ENCODE measurements around the gene PDX1.

Gene PDX1

DNA sequence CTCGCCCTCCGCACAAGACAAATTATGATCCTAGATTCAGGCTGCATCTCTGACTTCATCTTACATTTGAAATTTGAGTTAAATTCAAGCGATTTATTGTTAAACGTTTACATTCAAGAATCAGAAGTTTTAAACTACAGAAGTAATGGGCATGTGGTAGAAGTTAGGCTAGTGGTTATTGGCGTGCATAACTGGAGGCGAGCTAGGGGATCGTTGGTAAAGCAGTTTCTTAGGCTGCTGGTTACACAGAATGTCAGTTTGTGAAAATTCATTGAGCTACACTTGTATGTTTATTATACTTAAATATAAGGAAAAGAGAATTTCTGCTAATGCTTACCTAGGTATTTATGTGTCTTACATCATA, 50.0 kb downstream of the PDX1 start:
- Histone ChIP-seq H3K27me3 (ENCODE audit: insufficient read depth, low read length) (peaks cover 100% of the 10 kb centered on the region), H3K4me3 (ENCODE audit: low read length) (no peak overlapping the region), H3K27ac (ENCODE audit: low read length) (no peak overlapping the region), H3K9ac (ENCODE audit: low read depth, low read length) (no peak overlapping the region), H3K36me3 (ENCODE audit: insufficient read depth, low read depth, low read length) (no peaks in the 10 kb centered on the region), H3K4me1 (ENCODE audit: insufficient read depth, low read length) (peaks cover 28% of the 10 kb centered on the region; the same call in 1 of the 2 replicates), H3K9me3 (ENCODE audit: insufficient read depth, low read depth, low read length) (peaks cover 3% of the 10 kb centered on the region; the same call in 1 of the 2 replicates)

DNA sequence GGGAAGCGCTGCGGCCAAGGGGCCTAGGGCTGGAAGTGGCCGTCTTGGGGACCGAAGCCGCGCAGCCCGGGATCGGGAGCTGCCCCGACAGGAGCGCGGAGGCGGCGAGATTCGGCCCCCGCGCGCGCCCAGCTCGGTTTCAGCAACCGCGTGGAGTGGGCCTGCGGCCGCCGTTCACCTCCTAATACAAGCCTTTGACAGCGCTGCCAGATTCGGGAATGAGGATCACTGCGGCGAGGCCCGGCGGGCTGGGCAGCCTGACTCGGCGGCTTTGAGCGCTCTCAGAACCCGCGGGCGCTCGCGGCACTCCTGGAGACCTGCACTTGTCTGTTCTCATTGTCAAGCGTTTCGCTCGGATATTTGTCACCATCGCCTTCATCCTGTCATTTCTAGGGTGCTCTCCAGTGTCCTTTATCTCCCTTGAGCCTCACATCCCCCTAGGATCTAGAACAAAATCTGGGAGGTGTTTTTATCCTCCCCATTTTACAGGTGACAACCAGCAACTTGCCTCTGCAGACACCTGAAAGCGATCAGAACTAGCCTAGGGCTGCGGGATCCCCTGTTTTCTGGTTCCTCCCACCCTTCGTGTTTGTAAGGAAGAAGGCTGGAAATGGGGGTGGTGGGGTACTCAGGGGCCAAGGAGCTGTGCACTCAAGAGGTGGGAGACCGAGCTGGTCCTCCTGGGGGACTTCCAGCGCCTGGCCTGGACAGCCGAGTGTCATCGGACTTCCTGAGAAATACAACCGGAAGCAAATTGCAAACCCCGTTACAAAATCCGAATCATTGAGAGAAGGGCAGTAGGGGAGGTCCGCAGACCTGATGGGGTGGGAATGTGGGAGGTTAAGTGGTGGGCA, 50.8 kb downstream of the PDX1 start:
- H3K27me3 ChIP-seq (ENCODE audit: insufficient read depth, low read length): peaks cover 100% of the 10 kb centered on the region

DNA sequence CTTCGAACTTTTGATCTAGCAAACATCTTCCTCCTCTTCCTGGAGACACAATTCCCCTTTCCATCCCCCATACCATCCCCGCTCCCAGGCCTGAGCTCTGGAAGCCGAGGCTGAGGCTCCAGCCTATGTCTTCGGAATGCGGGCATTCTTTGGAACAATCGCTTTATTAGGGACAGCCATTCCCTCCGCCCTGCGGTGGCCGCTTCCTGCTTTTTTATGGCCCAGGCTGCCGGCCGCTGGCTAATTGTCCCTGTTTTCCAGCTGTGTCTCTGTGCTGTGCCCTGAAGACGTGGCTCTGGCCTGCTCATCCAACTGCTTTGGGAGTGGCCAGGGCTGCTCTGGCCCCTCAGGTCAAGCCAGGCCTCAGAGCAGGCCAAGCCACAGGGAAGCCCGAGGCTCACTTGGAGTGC, 51.4 kb downstream of the PDX1 start:
- H3K4me1 ChIP-seq (ENCODE audit: insufficient read depth, low read length): peaks cover 23% of the 10 kb centered on the region; the same call in 1 of the 2 replicates
- H3K4me3 ChIP-seq (ENCODE audit: low read length): 0 out of 2 replicates have a peak overlapping the region, but pooled peaks have one; percentile 1
- no peak overlapping the region for H3K9ac ChIP-seq (ENCODE audit: low read depth, low read length)
- peaks cover 100% of the 10 kb centered on the region for H3K27me3 ChIP-seq (ENCODE audit: insufficient read depth, low read length)
- H3K27ac ChIP-seq (ENCODE audit: low read length): no peak overlapping the region
- H3K9me3 ChIP-seq (ENCODE audit: insufficient read depth, low read depth, low read length): peaks cover 4% of the 10 kb centered on the region; the same call in 1 of the 2 replicates
- no peaks in the 10 kb centered on the region for H3K36me3 ChIP-seq (ENCODE audit: insufficient read depth, low read depth, low read length)

More for the DNA sequence above, 50.8 kb downstream of the PDX1 start:
- H3K4me3 ChIP-seq (ENCODE audit: low read length): 0 out of 2 replicates have a peak overlapping the region, but pooled peaks have one; percentile 1
- H3K4me1 ChIP-seq (ENCODE audit: insufficient read depth, low read length): peaks cover 25% of the 10 kb centered on the region; the same call in 1 of the 2 replicates
- no peaks in the 10 kb centered on the region for H3K36me3 ChIP-seq (ENCODE audit: insufficient read depth, low read depth, low read length)
- H3K9me3 ChIP-seq (ENCODE audit: insufficient read depth, low read depth, low read length): peaks cover 3% of the 10 kb centered on the region; the same call in 1 of the 2 replicates
- no peak overlapping the region for H3K9ac ChIP-seq (ENCODE audit: low read depth, low read length)
- no peak overlapping the region for H3K27ac ChIP-seq (ENCODE audit: low read length)

DNA sequence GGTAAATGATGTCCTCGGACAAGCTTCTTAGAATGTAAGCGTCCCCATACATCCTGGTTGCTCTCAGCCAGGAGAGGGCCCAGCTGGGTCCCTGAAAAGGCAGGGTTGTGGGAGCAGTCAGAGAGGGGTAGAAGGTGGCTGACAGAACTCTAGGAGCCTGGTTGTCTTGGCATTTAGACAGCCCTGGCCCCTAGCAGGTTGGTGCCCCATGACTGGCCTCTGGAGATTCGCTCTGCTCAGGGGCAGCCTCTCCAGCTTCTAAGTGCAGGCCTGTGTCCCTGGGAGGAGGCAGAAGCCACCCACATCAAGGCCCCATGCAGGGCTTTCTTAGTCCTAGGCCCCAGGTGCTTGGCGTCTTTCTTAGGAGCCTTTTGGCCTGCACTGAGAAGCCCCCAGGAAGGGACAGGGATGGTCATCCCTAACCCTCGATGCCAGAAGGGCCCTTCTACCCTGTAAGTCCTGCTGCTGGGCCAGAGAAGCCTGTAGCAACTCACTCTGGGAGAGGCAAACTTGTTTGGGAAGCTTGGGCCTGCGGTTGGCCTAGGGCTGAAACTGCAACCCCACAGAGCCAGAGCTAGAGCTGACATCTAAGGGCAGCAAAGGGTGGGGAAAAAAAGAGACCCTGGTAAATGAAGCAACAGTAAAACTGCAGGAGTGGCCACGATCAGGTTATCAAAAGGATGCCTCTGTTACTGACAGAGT, 52.1 kb downstream of the PDX1 start:
- Histone ChIP-seq H3K9ac (ENCODE audit: low read depth, low read length) (no peak overlapping the region), H3K27me3 (ENCODE audit: insufficient read depth, low read length) (peaks cover 100% of the 10 kb centered on the region), H3K4me3 (ENCODE audit: low read length) (no peak overlapping the region), H3K36me3 (ENCODE audit: insufficient read depth, low read depth, low read length) (no peaks in the 10 kb centered on the region), H3K9me3 (ENCODE audit: insufficient read depth, low read depth, low read length) (peaks cover 5% of the 10 kb centered on the region; the same call in 1 of the 2 replicates), H3K27ac (ENCODE audit: low read length) (no peak overlapping the region), H3K4me1 (ENCODE audit: insufficient read depth, low read length) (peaks cover 23% of the 10 kb centered on the region; the same call in 1 of the 2 replicates)

DNA sequence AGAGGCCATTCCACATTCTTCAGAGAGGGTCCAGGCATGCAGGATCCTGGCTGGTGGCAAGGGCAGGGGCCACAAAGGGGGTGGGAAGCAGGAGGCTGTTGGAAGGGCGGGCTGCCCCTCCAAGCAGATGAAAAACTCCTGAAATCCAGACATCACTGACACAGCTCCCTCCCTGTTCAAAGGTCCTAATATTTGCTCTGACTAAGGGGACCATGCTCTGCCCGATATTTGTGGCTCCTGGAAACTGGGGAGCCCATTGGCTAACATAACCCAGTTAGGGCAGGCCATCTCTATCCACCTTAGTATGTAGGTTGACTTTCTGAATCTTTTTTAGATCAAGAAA, 52.6 kb downstream of the PDX1 start:
- peaks cover 3% of the 10 kb centered on the region; the same call in 1 of the 2 replicates for H3K9me3 ChIP-seq (ENCODE audit: insufficient read depth, low read depth, low read length)

DNA sequence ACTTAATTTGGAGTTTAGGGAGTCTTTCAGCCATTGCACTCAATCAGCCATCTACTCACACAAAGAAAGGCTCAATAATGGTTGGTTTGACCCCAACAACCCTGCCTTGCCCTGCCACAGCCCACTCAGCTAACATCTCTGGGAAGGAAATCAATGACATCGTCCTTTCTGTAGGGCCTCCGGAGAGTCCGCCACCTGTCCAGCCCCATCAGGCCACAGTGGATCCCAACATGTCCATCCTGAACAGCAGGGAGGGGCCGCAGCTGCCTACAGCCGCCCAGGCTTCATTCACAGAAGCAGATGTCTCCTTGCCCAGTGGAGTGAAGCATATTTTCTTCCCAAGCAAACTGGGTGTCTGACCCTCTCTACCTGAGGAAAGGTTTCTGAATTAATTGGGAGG, 53.5 kb downstream of the PDX1 start:
- Histone ChIP-seq H3K4me3 (ENCODE audit: low read length) (no peak overlapping the region), H3K4me1 (ENCODE audit: insufficient read depth, low read length) (peaks cover 23% of the 10 kb centered on the region; the same call in 1 of the 2 replicates), H3K9ac (ENCODE audit: low read depth, low read length) (no peak overlapping the region), H3K9me3 (ENCODE audit: insufficient read depth, low read depth, low read length) (peaks cover 3% of the 10 kb centered on the region; the same call in 1 of the 2 replicates), H3K27me3 (ENCODE audit: insufficient read depth, low read length) (peaks cover 100% of the 10 kb centered on the region), H3K27ac (ENCODE audit: low read length) (no peak overlapping the region), H3K36me3 (ENCODE audit: insufficient read depth, low read depth, low read length) (no peaks in the 10 kb centered on the region)

More for the DNA sequence above, 52.6 kb downstream of the PDX1 start:
- H3K9ac ChIP-seq (ENCODE audit: low read depth, low read length): no peak overlapping the region
- H3K36me3 ChIP-seq (ENCODE audit: insufficient read depth, low read depth, low read length): no peaks in the 10 kb centered on the region
- no peak overlapping the region for H3K27ac ChIP-seq (ENCODE audit: low read length)
- no peak overlapping the region for H3K4me3 ChIP-seq (ENCODE audit: low read length)
- peaks cover 100% of the 10 kb centered on the region for H3K27me3 ChIP-seq (ENCODE audit: insufficient read depth, low read length)
- H3K4me1 ChIP-seq (ENCODE audit: insufficient read depth, low read length): peaks cover 23% of the 10 kb centered on the region; the same call in 1 of the 2 replicates

DNA sequence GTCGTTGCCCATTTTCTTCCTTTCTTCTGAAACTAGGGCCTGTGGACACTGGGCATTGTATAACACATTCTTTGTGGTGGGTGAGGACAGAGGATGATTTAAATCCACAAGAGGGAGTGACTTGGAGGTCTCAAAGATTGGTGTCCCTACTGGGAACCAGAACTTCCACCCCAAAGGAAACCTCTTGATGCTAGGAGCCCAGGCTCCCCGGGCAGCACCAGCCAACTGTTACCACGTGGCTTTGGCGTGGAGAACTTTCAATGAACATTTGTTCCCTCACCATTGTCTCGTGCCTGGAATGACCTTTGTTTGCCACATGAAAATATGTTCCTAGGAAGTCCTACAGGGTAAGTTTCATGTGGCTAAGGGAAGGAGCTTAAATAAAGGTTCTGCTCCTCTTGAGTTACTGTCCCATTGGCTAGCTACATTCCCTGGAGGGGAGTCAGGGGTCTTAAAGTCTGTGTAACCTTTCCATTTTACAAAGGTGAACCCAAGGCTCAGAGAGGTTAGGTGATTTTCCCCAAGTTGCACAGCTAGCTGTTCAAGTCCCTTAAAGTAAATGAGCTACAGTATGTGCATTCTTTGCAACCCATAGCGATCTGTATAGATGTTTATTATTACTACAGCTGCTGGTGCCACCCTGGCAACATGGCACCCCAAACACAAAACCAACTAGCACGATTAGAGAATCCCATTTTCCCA, 54.3 kb downstream of the PDX1 start:
- H3K27ac ChIP-seq (ENCODE audit: low read length): no peak overlapping the region
- peaks cover 3% of the 10 kb centered on the region; the same call in 1 of the 2 replicates for H3K9me3 ChIP-seq (ENCODE audit: insufficient read depth, low read depth, low read length)
- no peak overlapping the region for H3K9ac ChIP-seq (ENCODE audit: low read depth, low read length)
- no peak overlapping the region for H3K4me3 ChIP-seq (ENCODE audit: low read length)
- peaks cover 100% of the 10 kb centered on the region for H3K27me3 ChIP-seq (ENCODE audit: insufficient read depth, low read length)
- H3K36me3 ChIP-seq (ENCODE audit: insufficient read depth, low read depth, low read length): no peaks in the 10 kb centered on the region
- peaks cover 23% of the 10 kb centered on the region; the same call in 1 of the 2 replicates for H3K4me1 ChIP-seq (ENCODE audit: insufficient read depth, low read length)
